ENCODE data around the gene MBNL3. TPM values are rescaled to one million over a fixed set of nuclear protein-coding genes. Genes with fewer than 3 reads are reported as not detected.
"Not testable (repeated sequence)": the region's sequence is repeated elsewhere in the genome, so short reads cannot be mapped to it uniquely, and the experiment has no call there.

MBNL3 gene
- total and polyA plus RNA-seq, 11 donors = 0.71 to 21.9 (median 9.3) TPM

DNA sequence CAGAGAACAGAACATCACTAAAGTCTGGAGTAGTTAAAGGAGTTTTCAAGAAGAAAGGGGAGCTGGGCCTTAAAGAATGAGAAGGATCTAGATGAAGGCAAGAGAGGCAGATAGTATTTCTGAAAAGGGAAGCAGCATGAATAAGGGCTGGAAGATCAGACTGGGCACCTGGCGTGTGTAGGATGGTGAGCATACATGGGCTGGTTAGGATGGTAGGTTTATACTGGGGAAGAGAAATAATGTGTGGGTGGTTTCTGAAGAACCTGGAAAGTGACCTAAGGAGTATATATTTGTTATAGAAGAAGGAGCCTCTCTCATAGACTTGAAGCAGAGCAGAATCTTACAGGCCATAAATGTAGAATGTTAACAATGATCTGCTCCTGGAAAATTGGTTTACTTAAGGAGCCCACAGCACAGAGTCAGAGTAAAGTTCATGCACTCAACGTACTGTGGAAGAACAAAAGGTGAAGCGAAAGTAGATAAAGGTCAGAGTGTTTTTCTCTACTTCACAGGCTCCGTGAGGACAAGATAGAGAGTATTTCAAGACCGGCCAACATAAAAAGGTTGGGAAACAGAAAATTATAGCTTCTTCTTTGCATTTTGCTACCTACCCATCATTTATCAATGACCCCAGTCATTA is 35.8 kb downstream of the MBNL3 start:
- DNase-seq (no peak), ATAC-seq (no peak)
- H3K27me3 ChIP-seq = peaks cover 0 to 5% (median 0%) of the 10 kb centered on the region in 9 donors
- no peaks in the 10 kb centered on the region for H3K36me3 ChIP-seq
- no peak overlapping the region for H3K4me3 ChIP-seq
- TF ChIP-seq CTCF (IDR thresholded peaks at IDR 0.05) = no peak
- no peak for TF ChIP-seq POLR2A (IDR thresholded peaks at IDR 0.05)
- intact Hi-C loops (cut with DNase I) = no loop called here
- no peak overlapping the region for H3K27ac ChIP-seq
- H3K9me3 ChIP-seq = peaks cover 0 to 9% (median 0%) of the 10 kb centered on the region in 12 donors
- 71 to 90% (median 83%) methylated on average over 5 of the region's 5 CpGs for WGBS, 4 donors
- no peaks in the 10 kb centered on the region for H3K4me1 ChIP-seq

- H3K4me3 ChIP-seq; intact Hi-C loops (cut with DNase I); DNase-seq; ATAC-seq; H3K36me3 ChIP-seq; H3K27ac ChIP-seq; H3K27me3 ChIP-seq: not testable (repeated sequence)
- peaks cover 0 to 30% (median 0%) of the 10 kb centered on the region in 12 donors for H3K9me3 ChIP-seq
- WGBS, 4 donors = 81 to 97% (median 90%) methylated on average over 3 of the region's 3 CpGs
- H3K4me1 ChIP-seq = peaks cover 0 to 13% (median 0%) of the 10 kb centered on the region in 12 donors
Measured at GRCh38 chrX:132445909-132446308, 42.9 kb downstream of the MBNL3 start.

DNA sequence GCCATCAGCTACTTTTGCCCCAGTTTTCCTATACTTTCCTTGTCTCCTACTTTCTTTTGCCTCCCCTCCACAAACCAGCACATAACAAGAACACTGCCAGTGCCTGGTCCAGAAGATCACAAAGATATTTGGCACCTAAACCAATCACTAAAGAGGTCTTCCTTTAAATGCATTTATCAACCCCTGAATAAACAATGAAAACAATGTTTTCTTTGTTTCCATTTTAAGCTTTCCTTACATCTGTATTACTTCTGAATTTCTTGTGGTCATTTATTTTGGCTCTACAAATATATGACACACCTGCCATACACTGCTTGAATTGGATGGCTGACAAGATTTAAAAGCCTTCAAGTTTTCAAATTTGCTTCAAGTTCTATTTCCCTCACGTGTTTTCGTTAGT is 43.9 kb downstream of the MBNL3 start:
- 67 to 81% (median 69%) methylated on average over 2 of the region's 2 CpGs for WGBS, 4 donors
- TF ChIP-seq POLR2A (IDR thresholded peaks at IDR 0.05) (no peak), CTCF (IDR thresholded peaks at IDR 0.05) (no peak)
- no peak for DNase-seq

DNA sequence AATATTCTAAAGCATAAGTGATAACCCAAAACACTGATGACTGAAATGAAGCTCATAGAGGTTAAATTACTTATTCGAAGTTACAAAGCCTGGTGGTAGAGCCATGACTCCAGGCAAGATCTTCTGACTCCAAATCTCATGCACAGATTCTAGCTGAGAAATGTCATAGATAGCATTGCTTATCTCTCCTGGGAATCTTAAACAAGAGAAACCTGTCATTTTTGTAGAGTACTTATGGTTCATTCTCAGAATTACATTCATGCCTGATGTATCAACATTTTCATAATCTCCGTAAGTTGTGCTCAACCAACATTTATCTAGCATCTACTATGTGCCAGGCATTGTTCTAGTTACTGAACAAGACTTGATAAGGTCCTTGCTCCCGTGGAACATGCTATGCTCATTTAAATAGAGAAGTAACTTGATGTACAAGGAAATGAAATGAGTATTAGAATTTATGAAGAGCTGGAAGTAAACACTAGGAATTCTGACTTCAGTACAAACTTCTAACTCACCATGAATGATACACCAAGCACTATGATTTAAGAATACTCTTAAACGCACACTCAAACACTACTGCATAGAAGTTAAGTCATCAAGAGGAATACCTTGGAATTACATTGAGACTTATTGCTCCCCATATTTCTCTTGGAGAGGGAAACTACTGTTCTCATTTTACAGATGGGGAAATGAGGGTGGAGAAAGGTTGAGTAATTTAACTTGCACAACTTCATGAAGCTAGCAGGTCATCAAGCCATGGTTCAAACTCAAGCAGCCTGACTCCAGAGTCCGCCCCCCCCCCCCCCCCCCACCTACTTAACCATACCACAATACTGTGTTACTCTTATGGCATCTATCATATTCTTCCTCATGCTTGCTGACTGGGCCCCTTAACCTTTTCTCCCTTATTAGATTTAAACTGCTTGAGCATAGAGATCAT is 45.4 kb downstream of the MBNL3 start:
- ATAC-seq = no peak
- 64 to 85% (median 74%) methylated on average over 4 to 5 of the region's 5 CpGs for WGBS, 4 donors
- TF ChIP-seq CTCF (IDR thresholded peaks at IDR 0.05) (no peak), POLR2A (IDR thresholded peaks at IDR 0.05) (no peak)

More for the DNA sequence above, 43.9 kb downstream of the MBNL3 start:
- Histone ChIP-seq H3K9me3 (peaks cover 0 to 30% (median 0%) of the 10 kb centered on the region in 12 donors), H3K4me3 (no peak overlapping the region), H3K27me3 (no peaks in the 10 kb centered on the region), H3K36me3 (no peaks in the 10 kb centered on the region), H3K4me1 (peaks cover 0 to 13% (median 0%) of the 10 kb centered on the region in 12 donors), H3K27ac (no peak overlapping the region)
- ATAC-seq = no peak
- intact Hi-C loops (cut with DNase I) = no loop called here

More for the DNA sequence above, 45.4 kb downstream of the MBNL3 start:
- Histone ChIP-seq H3K36me3 (no peaks in the 10 kb centered on the region), H3K4me1 (peaks cover 0 to 13% (median 0%) of the 10 kb centered on the region in 12 donors), H3K27ac (no peak overlapping the region), H3K4me3 (no peak overlapping the region), H3K27me3 (peaks cover 0 to 2% (median 0%) of the 10 kb centered on the region in 9 donors), H3K9me3 (peaks cover 0 to 26% (median 0%) of the 10 kb centered on the region in 12 donors)
- DNase-seq = no peak
- intact Hi-C loops (cut with DNase I) = no loop called here

Data from heart left ventricle (tissue), 16 donors.